Pancreas (tissue), 10 donors: ENCODE data around the gene CRACR2A. TPM values are rescaled to one million over a fixed set of nuclear protein-coding genes. Genes with fewer than 3 reads are reported as not detected.
A peak's percentile ranks its signal among the peaks of the same experiment; 100 is the strongest.

ENCODE experiments used
- ATAC-seq, 4 donors: fragments of 200-7000 bp; cut with Tn5 transposase; one replicate each; pipeline versions ENCODE4 v1.8.0 to v1.9.1; 2020; ENCODE audit warnings: mild to moderate bottlenecking in 4 of 4, moderate library complexity in 4 of 4
- DNase-seq, 6 donors: peaks; one replicate each; pipeline ENCODE4 v3.0.0-alpha.2; 2020
- FAIRE-seq: peaks from 2 replicates; lab custom pipeline; 2012; peaks lifted over from hg19 to GRCh38; lab: Jason Lieb, UNC
- H3K27ac ChIP-seq, 4 donors: fragments of 200-600 bp; sonication (generic); 1 replicate in 3 of 4; 2 replicates in 1 of 4; pipeline versions ENCODE4 v1.5.0 to v1.8.0; 2020
- H3K27me3 ChIP-seq, 4 donors: fragments of 200-600 bp; one replicate each; pipeline ENCODE4 v1.8.0; 2021
- H3K36me3 ChIP-seq, 3 donors: fragments of 200-600 bp; sonication (generic) in 1 of 3; one replicate each; pipeline versions ENCODE4 v1.5.0 to v1.8.0; 2020 to 2021
- H3K4me1 ChIP-seq, 3 donors: fragments of 200-600 bp; one replicate each; pipeline ENCODE4 v1.8.0; 2021
- H3K4me3 ChIP-seq, 4 donors: fragments of 200-600 bp; sonication (generic) in 2 of 4; one replicate each; pipeline versions ENCODE4 v1.5.0 to v1.8.0; 2020 to 2021
- H3K9me3 ChIP-seq, 4 donors: fragments of 200-600 bp; one replicate each; pipeline ENCODE4 v1.8.0; 2021
- WGBS, 2 donors: extraction: QIAGEN DNeasy Blood & Tissue Kit; methylation state at CpG; one replicate each; pipeline ENCODE4 v1.1.7; 2013; 5-methylcytosine and 5-hydroxymethylcytosine counted together
- intact Hi-C, 3 donors: fragments of 100-400 bp; cut with DNase I; formaldehyde crosslinking; loops; one replicate each; pipeline versions ENCODE4 v1.11.1 to v1.14.2; 2022
- polyA plus RNA-seq, 2 donors: library from polyadenylated mRNA; stranded (reverse); fragments of 200-250 nt; gene quantifications; one replicate each; pipeline ENCODE4 v1.2.3, GENCODE V29; 2013
- total RNA-seq, 6 donors: library from RNA; stranded (reverse); fragmentation: NEBNext Ultra II Directional in 4 of 6; extraction: Animal tissue kit (Norgen Biotek cat#: 25700) in 4 of 6; gene quantifications; one replicate each; pipeline versions ENCODE4 v1.2.1 to v1.2.4, GENCODE V29; 2021 to 2023
- TF ChIP-seq, protein P1 (sequence below), 4 donors: fragments of 200-600 bp; sonication (generic) in 3 of 4; IDR thresholded peaks; one replicate each; pipeline versions ENCODE4 v1.5.0 to v1.8.0; 2021; ENCODE audit warnings: antibody characterized with exemption in 4 of 4
- donor health status: healthy with polysubstance abuse.
- donor health status: DM: no; HTN: no; CAD: no; lungs with moderate emphysema.
- donor health status: DM: no; HTN: no; CAD: no.
- donor health status: control.
- donor health status: control.
- donor health status: Bipolar disorder and iron deficiency.
- donor health status: DM: yes; HTN: yes; CAD: no.
- donor health status: DM: no; HTN: no; CAD: no.
- donor health status: DM: no; HTN: no; CAD: no.
- donor health status: DM: yes; HTN: yes; CAD: no.

Gene CRACR2A
- total and polyA plus RNA-seq, 8 donors = 1.5 to 10.3 (median 7.3) TPM

DNA sequence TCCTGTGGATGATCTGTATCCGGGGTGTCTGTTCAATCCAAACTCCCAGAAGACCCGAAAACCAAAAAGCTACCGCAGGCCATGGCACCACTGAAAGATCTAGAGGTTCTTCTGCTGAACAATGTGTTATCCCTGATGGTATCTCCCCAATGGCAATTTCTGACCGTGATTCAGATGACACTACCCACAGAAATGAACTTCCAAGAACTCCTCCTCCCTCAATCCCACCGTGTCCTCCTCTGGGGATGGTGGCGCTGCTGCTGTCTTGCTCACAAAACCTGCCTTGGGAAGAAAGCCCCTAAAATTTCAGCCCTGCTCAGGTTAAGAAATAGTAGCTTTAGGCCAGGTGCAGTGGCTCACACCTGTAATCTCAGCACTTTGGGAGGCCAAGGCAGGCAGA lies 7.8 kb downstream of the CRACR2A start:
- Histone ChIP-seq H3K36me3 (no peaks in the 10 kb centered on the region), H3K4me3 (no peak overlapping the region), H3K4me1 (no peaks in the 10 kb centered on the region), H3K9me3 (no peaks in the 10 kb centered on the region), H3K27ac (no peak overlapping the region), H3K27me3 (no peaks in the 10 kb centered on the region)
- WGBS, 2 donors = 95 to 96% methylated on average over 6 of the region's 6 CpGs
- TF ChIP-seq, protein P1, sequence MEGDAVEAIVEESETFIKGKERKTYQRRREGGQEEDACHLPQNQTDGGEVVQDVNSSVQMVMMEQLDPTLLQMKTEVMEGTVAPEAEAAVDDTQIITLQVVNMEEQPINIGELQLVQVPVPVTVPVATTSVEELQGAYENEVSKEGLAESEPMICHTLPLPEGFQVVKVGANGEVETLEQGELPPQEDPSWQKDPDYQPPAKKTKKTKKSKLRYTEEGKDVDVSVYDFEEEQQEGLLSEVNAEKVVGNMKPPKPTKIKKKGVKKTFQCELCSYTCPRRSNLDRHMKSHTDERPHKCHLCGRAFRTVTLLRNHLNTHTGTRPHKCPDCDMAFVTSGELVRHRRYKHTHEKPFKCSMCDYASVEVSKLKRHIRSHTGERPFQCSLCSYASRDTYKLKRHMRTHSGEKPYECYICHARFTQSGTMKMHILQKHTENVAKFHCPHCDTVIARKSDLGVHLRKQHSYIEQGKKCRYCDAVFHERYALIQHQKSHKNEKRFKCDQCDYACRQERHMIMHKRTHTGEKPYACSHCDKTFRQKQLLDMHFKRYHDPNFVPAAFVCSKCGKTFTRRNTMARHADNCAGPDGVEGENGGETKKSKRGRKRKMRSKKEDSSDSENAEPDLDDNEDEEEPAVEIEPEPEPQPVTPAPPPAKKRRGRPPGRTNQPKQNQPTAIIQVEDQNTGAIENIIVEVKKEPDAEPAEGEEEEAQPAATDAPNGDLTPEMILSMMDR (IDR thresholded peaks at IDR 0.05) = no peak
- intact Hi-C loops = no loop called here
- ATAC-seq (no peak), DNase-seq (no peak), FAIRE-seq (no peak)

GRCh38 chr12:3744229-3744901 lies 8.5 kb downstream of the CRACR2A start:
- FAIRE-seq (no peak), ATAC-seq (no peak), DNase-seq (no peak)
- intact Hi-C loops = no loop called here
- Histone ChIP-seq H3K9me3 (no peaks in the 10 kb centered on the region), H3K4me1 (no peaks in the 10 kb centered on the region), H3K36me3 (no peaks in the 10 kb centered on the region), H3K4me3 (no peak overlapping the region), H3K27me3 (no peaks in the 10 kb centered on the region), H3K27ac (no peak overlapping the region)
- WGBS, 2 donors = 74 to 76% methylated on average over 6 of the region's 6 CpGs
- TF ChIP-seq, protein P1 (IDR thresholded peaks at IDR 0.05) = no peak

GRCh38 chr12:3743803-3744202 lies 9.1 kb downstream of the CRACR2A start:
- FAIRE-seq (no peak), ATAC-seq (no peak), DNase-seq (no peak)
- H3K4me3 ChIP-seq = no peak overlapping the region
- H3K27ac ChIP-seq = no peak overlapping the region
- 88 to 89% methylated on average over 6 of the region's 6 CpGs for WGBS, 2 donors
- H3K9me3 ChIP-seq = no peaks in the 10 kb centered on the region
- no peaks in the 10 kb centered on the region for H3K4me1 ChIP-seq
- H3K36me3 ChIP-seq = no peaks in the 10 kb centered on the region
- no peaks in the 10 kb centered on the region for H3K27me3 ChIP-seq
- intact Hi-C loops = no loop called here
- TF ChIP-seq, protein P1 (IDR thresholded peaks at IDR 0.05) = no peak

DNA sequence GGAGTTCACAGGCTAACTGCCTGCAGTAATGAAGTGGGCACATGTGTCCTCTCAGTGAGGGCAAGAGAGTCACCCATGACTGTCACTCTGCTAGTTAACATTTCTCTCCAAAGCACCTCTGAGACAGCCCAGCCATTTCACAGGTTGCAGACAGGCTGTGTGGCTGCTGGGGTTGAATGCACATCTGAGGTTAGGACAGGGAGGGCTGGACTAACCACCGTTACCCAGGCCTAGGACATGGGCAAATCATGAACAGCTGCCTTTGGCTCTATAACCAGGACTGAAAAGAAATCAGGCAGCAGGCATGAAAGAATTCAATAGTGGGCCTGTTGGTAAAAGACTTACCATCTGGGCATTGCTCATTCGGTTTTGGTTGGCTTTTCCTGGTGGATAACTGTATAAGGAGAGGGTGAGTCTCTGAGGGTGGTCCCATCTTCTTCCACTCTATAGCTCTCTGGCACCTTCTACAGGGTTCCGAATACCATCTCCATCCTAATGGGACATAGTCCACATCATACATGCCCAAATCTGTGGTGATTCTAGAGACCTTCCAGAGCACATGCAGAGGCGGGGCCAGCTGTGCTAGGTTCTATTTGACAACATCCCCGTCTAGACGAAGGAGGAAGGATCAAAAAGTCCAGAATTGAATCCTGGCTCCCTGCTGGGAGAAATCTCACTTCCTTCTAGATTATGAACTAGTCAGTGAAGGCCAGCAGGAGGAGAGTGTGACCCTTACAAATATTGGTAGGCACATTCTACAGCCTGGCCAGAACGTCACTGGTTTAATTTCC lies 10.8 kb downstream of the CRACR2A start:
- no peak for FAIRE-seq
- Histone ChIP-seq H3K27me3 (no peaks in the 10 kb centered on the region), H3K36me3 (no peaks in the 10 kb centered on the region), H3K27ac (no peak overlapping the region), H3K4me1 (no peaks in the 10 kb centered on the region), H3K4me3 (no peak overlapping the region), H3K9me3 (no peaks in the 10 kb centered on the region)
- 77 to 86% methylated on average over 7 of the region's 7 CpGs for WGBS, 2 donors
- intact Hi-C loops = no loop called here
- peak in 1 of 4 donors; percentile 32 for ATAC-seq
- TF ChIP-seq, protein P1 (IDR thresholded peaks at IDR 0.05) = no peak
- DNase-seq = no peak
